GM21619 (cell line): ENCODE results near the gene ALKBH5.

Experiments used
- ATAC-seq: cut with Tn5 transposase; IDR thresholded peaks from one replicate; pipeline ENCODE4 v1.9.1; 2021; ENCODE audit not compliant: unreplicated experiment

The ALKBH5 gene

DNA sequence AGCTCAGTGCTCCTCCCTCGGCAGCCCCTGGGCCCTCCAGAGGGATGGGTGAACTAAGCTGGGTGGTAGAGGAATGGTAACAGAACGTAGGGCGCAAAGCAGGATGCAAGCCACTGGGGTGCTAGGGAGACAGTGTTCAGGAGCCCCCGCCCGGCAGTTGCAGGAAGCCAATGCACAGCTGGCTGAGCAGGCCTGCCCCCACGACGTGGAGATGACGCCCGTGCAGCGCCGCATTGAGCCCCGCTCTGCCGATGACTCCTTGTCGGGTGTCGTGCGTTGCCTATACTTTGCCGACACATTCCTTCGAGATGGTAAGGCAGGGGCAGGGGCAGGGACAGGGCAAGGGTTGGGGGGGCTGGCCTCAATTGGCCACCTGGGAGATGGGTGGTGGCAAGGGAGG, 54.7 kb downstream of the ALKBH5 start:
- ATAC-seq = no peak

DNA sequence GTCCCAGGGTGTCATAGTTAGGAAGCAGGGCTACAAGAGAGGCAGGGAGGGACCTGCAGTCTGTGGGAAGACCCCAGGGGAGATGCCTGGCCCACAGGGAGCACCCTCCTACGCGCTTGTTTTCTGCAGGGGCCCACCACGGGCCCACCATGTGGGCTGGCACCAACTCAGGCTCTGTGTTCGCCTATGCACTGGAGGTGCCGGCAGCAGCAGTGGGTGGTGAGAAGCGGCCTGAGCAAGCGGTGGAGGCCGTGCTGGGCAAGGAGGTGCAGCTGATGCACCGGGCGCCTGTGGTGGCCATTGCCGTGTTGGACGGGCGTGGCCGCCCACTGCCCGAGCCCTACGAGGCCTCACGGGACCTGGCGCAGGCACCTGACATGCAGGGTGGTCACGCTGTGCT, 56.8 kb downstream of the ALKBH5 start:
- no peak for ATAC-seq

DNA sequence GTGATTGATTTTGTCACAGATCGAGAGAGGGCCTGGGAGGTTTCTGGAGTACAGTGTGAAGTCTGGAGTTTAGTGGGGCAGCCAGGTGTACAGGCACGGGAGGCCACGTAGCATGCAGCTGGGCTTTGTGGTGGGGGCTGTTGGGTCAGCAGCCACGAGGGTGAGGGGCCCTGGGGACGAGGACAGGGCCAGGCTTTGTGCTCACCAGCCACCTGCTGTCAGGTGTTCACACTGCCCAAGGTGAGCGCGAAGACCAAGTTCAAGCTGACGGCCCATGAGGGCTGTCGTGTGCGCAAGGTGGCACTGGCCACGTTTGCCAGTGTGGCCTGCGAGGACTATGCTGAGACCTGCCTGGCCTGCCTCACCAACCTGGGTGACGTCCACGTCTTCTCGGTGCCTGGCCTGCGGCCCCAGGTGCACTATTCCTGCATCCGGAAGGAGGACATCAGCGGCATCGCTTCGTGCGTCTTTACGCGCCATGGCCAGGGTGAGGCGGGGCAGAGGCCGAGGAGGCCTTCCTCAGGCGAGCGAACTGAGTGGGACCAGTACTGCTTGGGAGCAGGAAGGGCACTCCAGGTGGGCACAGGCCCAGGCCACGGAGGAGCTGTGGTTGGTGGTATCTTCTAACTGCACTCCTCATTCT, 57.7 kb downstream of the ALKBH5 start:
- no peak for ATAC-seq

DNA sequence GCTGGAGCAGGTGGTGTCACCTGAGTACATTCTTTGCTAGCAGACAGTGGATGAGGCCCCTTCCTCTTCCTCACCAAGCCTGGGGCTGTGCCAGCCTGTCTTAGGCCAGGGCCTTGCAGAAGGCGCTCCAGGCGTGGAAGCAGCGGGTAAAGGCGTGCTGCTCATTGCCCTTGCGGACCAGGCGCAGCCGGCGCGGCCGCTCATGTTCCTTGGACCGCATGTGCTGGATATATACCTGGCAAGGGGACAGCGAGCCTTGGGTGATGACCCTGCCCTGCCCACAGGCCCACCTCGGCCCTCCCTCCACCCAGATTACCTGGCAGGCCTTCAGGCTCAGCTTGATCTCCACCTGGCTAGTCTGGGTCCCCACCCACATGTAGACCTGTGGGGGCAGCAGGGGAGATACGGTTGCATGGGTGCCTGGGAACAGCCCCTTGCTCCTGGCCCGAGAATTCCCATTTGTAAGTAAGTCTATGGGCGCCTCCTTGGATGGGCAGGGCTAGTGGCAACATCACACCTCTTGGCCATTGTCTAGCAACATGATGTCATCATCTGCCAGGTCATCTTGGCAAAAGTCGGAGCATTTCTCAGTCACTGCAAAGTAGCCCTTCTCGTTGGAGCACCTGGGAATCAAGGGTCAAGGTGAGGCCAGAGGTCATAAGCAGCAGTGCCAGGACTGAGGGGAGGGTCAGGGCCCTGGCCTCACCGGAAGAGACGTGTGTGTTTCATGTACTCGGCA, 61.6 kb downstream of the ALKBH5 start:
- ATAC-seq = no peak

DNA sequence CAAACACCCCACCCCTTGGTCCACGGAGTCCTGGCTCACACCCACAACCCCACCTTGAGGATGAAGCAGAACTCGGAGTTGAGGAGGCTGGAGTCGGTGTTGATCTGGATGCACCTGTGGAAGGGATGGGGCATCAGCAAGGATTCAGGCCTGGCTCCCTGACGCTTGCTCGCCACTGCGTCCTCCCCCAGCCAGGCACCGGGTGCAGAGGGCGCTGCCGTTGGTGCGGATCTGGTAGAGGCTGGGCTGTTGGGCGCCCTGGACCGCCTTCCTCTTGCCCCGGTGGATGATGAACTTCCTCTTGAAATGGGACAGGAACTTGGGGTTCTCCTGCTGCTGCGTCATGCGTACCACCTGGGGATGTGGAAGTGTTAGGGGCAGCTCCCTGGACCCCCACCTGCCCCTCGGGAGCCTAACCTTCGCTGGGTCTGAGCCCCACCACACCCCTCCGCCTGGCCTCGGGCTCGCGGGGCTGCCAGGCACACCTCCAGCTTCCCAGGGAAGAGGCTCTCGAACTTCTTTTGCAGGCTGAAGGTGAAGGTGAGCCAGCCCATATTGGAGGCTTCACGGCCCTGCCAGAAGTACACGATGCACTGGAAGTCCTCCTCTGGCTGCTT, 62.6 kb downstream of the ALKBH5 start:
- ATAC-seq = no peak

DNA sequence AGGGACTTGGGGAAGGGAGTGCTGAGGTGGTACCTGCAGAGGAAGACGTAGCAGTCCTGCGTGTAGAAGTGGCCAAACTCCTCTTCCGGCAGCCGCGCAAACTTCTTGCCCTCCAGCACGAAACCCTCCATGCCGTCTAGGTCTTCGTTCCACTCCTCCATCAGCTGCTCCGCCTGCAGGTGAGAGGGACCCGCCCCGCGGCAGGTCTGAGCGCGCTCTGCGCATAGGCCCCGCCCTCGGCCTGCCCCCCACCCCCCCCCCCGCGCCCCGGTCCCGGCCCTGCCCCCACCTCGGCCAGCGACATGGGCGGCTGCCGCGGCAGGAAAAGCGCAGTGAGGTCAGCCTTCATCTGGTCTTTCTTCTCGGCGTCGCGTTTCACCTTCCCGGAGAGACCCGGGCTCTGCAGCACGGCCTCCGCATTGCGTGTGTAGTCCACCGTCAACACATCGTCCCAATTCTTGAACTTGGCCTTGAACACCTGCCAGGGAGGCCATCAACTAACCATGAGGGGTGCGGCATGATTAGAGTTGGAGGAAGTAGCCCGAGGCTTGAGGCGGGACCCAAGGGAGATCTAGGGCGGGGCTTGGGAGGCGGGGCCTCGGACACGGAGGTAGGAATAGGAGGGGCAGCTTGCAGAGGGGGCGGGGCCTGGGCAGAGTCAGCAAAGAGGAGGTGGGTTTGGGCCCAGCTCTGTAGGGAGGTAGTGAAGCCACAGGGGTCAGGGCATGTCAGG, 63.4 kb downstream of the ALKBH5 start:
- no peak for ATAC-seq

DNA sequence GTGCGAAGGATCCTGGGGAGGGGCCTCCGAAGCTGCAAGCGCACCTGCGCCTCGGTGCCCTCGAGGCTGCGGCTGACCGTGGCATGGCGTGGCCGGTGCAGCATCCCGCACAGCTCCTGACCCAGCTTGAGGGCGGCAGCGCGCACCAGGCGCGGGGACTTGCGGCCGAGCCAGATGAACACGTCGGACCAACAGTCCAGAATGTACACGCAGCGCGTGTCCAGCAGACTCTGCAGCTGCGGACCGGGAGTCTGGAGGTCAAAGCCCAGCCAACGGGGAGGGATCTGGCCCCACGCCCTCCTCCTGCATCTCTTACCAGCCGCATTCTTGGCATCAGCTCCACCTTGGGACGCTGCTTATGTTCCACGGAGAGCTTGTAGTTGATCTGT, 64.0 kb downstream of the ALKBH5 start:
- ATAC-seq = no peak

DNA sequence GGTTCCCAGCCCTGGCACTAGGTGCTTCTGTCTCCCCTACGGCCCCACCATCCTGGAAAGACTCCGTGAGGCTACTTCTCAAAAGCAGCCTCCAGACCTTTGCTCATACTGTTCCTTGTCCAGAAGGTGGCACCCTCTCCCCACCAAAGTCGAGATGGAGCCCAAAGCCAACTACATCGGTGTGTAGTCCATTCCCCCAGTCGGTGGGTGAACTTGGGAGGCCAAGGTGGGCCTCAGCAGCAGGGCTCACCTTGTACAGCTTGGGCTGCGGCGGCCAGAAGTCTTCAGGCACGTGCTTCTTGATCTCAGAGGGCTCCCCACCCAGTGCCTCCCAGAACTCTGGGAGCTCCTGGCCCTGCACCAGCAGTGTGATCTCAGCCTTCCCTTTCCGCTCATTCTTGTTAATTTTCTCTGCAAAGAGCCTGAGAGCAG, 64.7 kb downstream of the ALKBH5 start:
- ATAC-seq = no peak

DNA sequence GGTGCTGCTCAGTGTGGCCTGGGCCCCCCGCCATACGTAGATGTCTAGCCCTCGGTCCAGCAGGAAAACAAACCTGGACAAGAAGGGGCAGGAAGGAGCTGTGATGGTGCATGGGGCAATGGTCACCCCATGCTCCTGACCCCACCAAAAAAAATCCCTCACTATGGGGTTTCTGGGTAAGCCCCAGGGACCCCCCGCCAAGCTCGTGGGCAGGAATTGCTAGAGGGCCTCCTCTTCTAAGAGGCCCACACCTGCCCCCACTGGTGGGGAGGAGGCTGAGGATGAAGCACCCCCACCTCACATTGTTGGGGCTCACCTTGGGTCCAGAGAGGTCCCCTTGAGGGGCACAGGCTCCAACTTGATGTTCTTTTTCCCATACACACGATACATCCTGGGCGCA, 65.2 kb downstream of the ALKBH5 start:
- no peak for ATAC-seq

DNA sequence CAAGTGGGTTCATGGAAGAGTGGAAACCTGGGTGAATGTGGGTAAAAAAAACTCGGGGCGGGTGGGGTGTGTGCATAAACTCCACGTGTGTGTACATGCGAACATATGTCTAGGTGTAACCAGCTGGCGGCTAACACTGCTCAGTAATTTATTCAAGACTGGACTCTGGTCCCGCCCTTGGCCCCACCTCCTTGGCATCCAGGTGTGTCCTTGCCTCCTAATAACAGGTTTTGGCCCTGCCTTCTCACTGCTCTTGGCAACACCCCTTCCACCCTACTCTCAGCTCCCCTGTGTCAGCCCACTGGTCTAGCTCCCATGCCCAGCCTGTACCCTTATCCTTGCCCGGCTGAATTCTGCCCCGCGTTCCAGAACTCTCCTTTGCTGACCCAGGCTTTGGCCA, 66.6 kb downstream of the ALKBH5 start:
- ATAC-seq = no peak

DNA sequence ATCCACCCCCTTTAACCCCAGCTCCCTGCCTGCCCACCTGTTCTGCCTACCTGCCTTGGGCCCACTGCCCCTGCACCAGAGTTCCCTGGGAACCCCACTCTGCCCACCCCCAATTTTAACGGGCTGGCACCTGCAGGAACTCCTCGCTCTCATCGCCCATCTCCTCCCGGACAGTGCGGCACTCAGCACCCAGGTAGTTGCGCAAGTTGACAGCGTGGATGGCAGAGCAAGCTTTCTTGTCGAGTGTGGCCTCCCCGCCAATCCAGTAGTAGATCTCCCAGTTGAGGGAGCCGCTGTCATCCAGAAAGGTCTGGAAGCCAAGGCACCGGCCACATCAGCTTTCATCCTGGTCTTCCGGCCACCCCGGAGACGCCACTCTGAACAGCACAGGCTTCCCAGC, 67.1 kb downstream of the ALKBH5 start:
- no peak for ATAC-seq

DNA sequence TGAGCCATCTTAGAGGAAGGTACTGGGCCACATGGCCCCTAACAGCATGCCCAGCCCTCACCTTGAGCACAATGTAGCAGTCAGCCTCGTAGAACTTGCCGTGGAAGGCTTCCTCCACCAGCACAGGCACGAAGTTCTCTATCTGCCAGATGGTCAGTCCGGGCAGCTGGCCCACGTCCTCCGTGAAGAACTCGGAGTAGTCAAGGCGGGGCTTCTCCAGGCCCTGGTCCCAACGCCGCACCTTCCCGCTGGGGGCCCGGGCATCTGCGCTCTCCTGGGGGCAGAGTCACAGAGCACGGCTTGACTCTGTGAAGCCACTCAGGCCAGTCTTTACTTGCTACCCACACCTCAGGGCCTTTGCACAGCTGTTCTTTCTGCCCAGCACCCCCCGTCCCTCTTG, 67.6 kb downstream of the ALKBH5 start:
- no peak for ATAC-seq

DNA sequence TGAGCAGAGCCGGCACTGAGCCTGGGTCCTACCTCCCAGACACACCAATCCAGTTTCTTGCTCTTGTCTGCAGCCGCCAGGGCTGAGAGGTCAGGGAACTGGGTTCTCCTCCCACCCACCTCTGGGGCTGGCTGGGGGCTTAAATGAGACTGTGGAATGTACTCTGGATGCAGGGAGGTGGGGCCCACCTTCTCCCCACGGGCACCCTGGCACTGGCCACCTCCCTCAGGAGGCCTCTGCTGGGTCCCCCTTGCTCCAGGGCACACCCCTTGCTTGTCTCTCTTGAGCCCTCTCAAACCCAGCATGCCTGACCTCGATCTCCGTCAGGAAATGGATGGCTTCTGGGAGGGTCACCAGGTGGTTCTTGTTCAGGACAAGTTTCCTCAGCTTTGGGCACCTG, 68.5 kb downstream of the ALKBH5 start:
- no peak for ATAC-seq

DNA sequence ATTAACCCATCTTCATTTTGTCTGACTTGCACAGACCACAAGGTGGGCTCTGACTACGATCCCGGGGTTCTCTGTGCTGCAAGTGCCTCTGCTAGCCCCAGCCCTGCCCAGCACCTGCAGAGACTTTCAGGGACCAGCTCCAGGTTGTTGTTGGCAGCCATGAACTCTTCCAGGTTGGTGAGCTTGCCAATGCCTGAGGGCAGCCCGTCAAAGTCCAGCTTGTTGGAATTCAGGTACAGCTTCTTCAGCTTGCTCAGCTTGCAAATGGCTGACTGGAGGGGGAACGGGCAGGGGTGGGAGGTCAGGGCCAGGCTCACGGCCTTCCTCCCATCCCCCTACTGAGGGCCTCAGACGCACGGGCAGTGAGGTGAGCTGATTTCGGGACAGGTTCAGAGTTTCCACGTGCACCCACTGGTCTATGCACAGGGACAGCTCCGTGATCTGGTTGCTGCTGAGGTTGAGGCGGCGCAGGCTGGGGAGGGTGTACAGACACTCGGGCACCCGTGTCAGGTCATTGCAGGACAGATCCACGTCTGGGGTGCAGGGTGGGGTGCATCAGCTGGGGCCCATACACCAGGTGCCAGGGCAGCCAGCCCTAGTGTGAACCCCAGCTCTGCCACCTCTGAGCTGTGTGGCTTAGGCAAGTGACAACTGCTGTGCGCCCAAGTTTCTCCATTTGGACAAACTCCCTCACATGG, 69.7 kb downstream of the ALKBH5 start:
- no peak for ATAC-seq

DNA sequence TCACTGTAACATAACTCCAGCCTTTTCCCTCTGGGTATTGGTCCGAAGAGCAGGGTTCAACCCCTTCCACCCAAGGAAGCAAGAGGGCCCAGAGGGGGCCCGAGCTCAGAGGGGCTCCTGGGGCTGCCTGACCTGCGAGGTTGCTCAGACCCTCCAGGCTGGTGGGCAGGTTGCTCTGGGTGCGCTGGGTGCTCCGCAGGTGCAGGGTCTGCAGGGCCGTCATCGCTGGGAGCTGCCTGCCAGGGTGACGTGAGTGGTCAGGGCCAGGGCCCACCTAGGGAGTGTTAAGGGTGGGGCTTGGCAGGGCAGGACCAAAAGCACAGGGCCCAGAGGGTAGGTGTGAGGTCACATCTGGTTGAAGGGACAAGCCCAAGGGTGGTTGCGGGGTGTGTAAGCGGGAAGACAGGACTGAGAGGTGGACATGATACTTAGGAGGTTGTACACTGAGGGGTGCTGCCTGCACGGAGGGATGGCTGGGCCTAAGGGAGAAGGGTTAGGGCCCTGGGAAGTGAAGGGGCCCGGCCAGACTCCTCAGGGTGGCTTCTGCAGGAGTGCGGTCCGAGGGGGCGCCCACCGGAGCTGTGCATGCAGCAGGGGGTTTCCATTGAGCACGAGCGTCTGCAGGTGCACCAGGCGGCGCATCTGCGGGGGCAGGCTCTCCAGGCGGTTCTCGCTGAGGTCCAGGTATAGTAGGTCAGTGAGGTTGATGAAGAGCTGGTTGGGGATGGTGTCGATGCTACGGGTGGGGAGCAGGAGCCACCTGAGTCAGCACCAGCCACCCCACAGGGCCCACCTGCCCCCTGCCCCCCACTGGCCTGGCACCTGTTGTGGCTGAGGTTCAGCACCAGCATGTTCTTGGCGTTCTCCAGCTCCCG, 70.6 kb downstream of the ALKBH5 start:
- ATAC-seq = no peak

DNA sequence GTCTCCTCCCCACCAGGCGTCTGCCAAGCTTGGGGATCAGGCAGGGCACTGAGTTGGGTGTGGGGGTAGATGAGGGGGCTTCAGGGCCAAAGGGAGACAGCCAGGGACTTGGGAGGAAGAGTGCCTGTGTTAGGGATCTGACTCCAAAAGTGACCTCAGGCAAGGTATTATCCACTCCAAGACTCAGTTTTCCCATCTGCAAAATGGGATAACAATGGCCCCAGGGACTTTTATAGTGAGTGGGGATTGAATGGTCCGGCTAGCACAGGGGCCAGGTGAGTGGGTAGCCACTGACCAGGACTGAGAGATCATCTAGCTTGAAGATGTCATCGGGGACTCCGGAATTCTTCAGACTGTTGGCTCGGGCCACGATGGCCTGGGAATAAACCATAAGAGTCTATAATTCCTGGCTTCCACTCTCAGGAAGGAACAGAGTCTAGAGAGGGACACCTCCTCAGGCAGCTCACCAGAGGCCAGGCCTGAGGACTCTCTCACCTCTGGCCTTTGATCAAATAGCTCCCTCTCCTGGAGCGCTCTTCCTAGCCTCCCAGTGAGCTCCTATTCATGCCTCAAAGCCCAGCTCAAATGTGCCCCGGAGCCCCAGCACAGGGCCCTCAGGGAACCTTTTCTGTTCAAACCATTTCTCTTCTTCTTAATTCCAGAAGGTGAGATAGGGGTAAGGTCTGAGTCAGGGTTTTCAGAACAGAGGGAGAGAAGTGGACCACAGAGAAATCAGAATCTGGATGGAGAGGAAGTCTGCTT, 71.4 kb downstream of the ALKBH5 start:
- no peak for ATAC-seq

DNA sequence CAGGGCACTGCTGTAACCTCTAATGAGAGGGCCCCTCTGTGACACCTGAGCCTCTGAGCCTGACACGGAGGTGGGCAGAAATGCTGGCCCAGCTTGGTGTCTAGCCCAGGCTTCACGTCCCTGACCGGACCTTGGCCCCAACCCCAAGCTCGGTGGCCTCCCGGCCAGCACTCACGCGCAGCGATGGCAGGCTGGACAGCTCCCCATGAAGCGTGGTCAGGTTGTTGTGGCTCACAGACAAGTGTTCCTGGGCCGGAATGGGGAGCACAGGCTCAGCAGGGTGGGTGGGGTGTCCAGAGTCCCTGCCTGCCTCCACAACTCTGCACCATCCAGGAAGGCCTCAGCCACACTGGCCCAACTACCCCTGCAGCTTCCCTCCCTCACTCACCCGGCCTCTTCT, 72.7 kb downstream of the ALKBH5 start:
- ATAC-seq = no peak

DNA sequence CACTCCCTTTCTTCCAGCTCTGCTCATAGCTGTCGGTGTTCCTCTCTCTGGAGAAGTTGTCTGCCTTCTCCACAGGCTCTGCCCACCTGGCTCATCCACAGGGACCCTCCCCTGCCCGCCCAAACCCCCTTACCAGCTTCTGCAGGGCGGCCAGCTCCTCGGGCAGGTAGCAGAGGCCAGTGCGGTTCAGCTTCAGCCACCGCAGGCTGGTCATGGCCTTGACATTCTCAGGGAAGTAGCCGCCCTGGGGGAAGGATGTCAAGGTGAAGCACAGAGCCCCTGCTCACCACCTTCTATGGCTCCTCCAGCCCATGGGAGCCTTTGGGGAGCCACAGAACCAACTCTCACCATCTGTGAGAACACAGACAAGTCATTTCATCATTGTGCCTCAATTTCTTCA, 73.1 kb downstream of the ALKBH5 start:
- ATAC-seq = no peak

DNA sequence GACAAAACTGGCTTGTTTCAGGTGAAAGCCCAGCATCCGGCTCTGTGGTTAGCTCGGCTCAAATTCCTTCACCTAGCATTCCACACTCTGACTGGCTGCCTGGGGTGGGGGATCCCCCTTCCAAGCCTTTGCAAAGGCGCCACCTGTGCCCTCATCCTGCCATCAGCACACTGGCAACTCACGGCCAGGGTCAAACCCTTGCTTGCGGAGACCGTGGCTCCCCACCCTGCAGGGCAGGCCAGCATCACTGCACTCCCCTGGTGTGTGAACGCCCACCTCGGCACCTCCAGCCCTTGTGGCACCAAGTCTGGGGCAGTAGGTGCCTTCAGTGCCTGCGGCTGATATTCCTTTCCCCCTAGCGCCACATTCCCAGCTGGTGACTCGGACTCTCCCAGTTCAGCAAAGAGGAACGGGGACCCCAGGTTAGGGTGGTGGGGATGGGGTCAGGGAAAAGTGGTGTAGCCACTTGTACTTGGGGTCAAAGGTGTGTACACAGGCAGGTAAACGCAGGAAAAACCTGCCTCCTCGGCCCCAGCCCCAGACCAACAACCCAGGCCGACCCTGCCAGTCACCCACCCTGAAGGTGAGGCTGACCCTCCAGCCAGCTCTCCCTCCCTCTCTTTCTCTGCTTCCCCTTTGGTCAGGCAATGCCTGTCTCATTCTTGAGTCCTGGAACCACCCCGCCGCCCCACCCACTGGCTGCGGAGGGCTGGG, 73.8 kb downstream of the ALKBH5 start:
- ATAC-seq = no peak
